Measurements from ENCODE around the gene SLC25A40. TPM values are rescaled to one million over a fixed set of nuclear protein-coding genes. Genes with fewer than 3 reads are reported as not detected.
A peak's percentile ranks its signal among the peaks of the same experiment; 100 is the strongest.
"Not testable (repeated sequence)": the region's sequence is repeated elsewhere in the genome, so short reads cannot be mapped to it uniquely, and the experiment has no call there.

Gene SLC25A40
- polyA plus RNA-seq, 1 donor = 36.1 TPM

- DNase-seq = no peak
- Histone ChIP-seq H3K4me3 (ENCODE audit: low read length) (no peak overlapping the region), H3K27me3 (ENCODE audit: control insufficient read depth, insufficient read depth, low read length) (no peaks in the 10 kb centered on the region), H3K9me3 (ENCODE audit: control insufficient read depth, low read depth, low read length) (peaks cover 1% of the 10 kb centered on the region), H3K36me3 (ENCODE audit: control insufficient read depth, insufficient read depth, low read length) (peaks cover 4% of the 10 kb centered on the region), H3K4me1 (ENCODE audit: control insufficient read depth, insufficient read depth, low read length) (no peaks in the 10 kb centered on the region), H3K27ac (ENCODE audit: low read length) (no peak overlapping the region)
- WGBS (ENCODE audit: insufficient coverage, low lambda C conversion rate) = no CpG with 5 or more reads among the region's 1 CpG
Observed at GRCh38 chr7:87833130-87833529, 43.0 kb downstream of the SLC25A40 start.

- H3K4me1 ChIP-seq (ENCODE audit: control insufficient read depth, insufficient read depth, low read length) = no peaks in the 10 kb centered on the region
- peaks cover 2% of the 10 kb centered on the region for H3K9me3 ChIP-seq (ENCODE audit: control insufficient read depth, low read depth, low read length)
- no peaks in the 10 kb centered on the region for H3K27me3 ChIP-seq (ENCODE audit: control insufficient read depth, insufficient read depth, low read length)
- H3K4me3 ChIP-seq (ENCODE audit: low read length) = no peak overlapping the region
- DNase-seq = no peak
- H3K27ac ChIP-seq (ENCODE audit: low read length) = no peak overlapping the region
- WGBS (ENCODE audit: insufficient coverage, low lambda C conversion rate) = no CpG with 5 or more reads among the region's 1 CpG
- H3K36me3 ChIP-seq (ENCODE audit: control insufficient read depth, insufficient read depth, low read length) = peaks cover 4% of the 10 kb centered on the region
Observed at GRCh38 chr7:87831097-87831496, 45.1 kb downstream of the SLC25A40 start.

- peaks cover 12% of the 10 kb centered on the region for H3K9me3 ChIP-seq (ENCODE audit: control insufficient read depth, low read depth, low read length)
- H3K27me3 ChIP-seq (ENCODE audit: control insufficient read depth, insufficient read depth, low read length); H3K4me1 ChIP-seq (ENCODE audit: control insufficient read depth, insufficient read depth, low read length); H3K36me3 ChIP-seq (ENCODE audit: control insufficient read depth, insufficient read depth, low read length); DNase-seq; H3K4me3 ChIP-seq (ENCODE audit: low read length); H3K27ac ChIP-seq (ENCODE audit: low read length): not testable (repeated sequence)
- 86% methylated on average over 1 of the region's 1 CpG for WGBS (ENCODE audit: insufficient coverage, low lambda C conversion rate)
Observed at GRCh38 chr7:87828383-87828782, 47.8 kb downstream of the SLC25A40 start.

GRCh38 chr7:87825369-87825768 is 50.8 kb downstream of the SLC25A40 start:
- H3K4me1 ChIP-seq (ENCODE audit: control insufficient read depth, insufficient read depth, low read length); DNase-seq; H3K27me3 ChIP-seq (ENCODE audit: control insufficient read depth, insufficient read depth, low read length); H3K4me3 ChIP-seq (ENCODE audit: low read length); H3K36me3 ChIP-seq (ENCODE audit: control insufficient read depth, insufficient read depth, low read length); H3K27ac ChIP-seq (ENCODE audit: low read length): not testable (repeated sequence)
- no CpG with 5 or more reads among the region's 2 CpGs for WGBS (ENCODE audit: insufficient coverage, low lambda C conversion rate)
- peaks cover 12% of the 10 kb centered on the region for H3K9me3 ChIP-seq (ENCODE audit: control insufficient read depth, low read depth, low read length)

GRCh38 chr7:87822056-87822455 is 54.1 kb downstream of the SLC25A40 start:
- not testable (repeated sequence) for H3K4me1 ChIP-seq (ENCODE audit: control insufficient read depth, insufficient read depth, low read length); H3K27ac ChIP-seq (ENCODE audit: low read length); H3K36me3 ChIP-seq (ENCODE audit: control insufficient read depth, insufficient read depth, low read length); H3K27me3 ChIP-seq (ENCODE audit: control insufficient read depth, insufficient read depth, low read length); H3K9me3 ChIP-seq (ENCODE audit: control insufficient read depth, low read depth, low read length); H3K4me3 ChIP-seq (ENCODE audit: low read length); DNase-seq
- WGBS (ENCODE audit: insufficient coverage, low lambda C conversion rate) = no CpG with 5 or more reads among the region's 4 CpGs

- no peak overlapping the region for H3K4me3 ChIP-seq (ENCODE audit: low read length)
- H3K27me3 ChIP-seq (ENCODE audit: control insufficient read depth, insufficient read depth, low read length) = no peaks in the 10 kb centered on the region
- H3K27ac ChIP-seq (ENCODE audit: low read length) = no peak overlapping the region
- no peaks in the 10 kb centered on the region for H3K9me3 ChIP-seq (ENCODE audit: control insufficient read depth, low read depth, low read length)
- DNase-seq = no peak
- H3K4me1 ChIP-seq (ENCODE audit: control insufficient read depth, insufficient read depth, low read length) = no peaks in the 10 kb centered on the region
- H3K36me3 ChIP-seq (ENCODE audit: control insufficient read depth, insufficient read depth, low read length) = no peaks in the 10 kb centered on the region
Observed at GRCh38 chr7:87818336-87818735, 57.8 kb downstream of the SLC25A40 start.

- Histone ChIP-seq H3K27me3 (ENCODE audit: control insufficient read depth, insufficient read depth, low read length) (no peaks in the 10 kb centered on the region), H3K4me3 (ENCODE audit: low read length) (no peak overlapping the region), H3K9me3 (ENCODE audit: control insufficient read depth, low read depth, low read length) (no peaks in the 10 kb centered on the region), H3K27ac (ENCODE audit: low read length) (no peak overlapping the region), H3K36me3 (ENCODE audit: control insufficient read depth, insufficient read depth, low read length) (no peaks in the 10 kb centered on the region), H3K4me1 (ENCODE audit: control insufficient read depth, insufficient read depth, low read length) (no peaks in the 10 kb centered on the region)
- WGBS (ENCODE audit: insufficient coverage, low lambda C conversion rate) = 100% methylated on average over 1 of the region's 1 CpG
- DNase-seq = no peak
Observed at GRCh38 chr7:87816389-87816788, 59.8 kb downstream of the SLC25A40 start.

GRCh38 chr7:87810726-87811125 is 65.4 kb downstream of the SLC25A40 start:
- WGBS (ENCODE audit: insufficient coverage, low lambda C conversion rate) = 100% methylated on average over 2 of the region's 2 CpGs
- no peak for DNase-seq
- Histone ChIP-seq H3K4me1 (ENCODE audit: control insufficient read depth, insufficient read depth, low read length) (no peaks in the 10 kb centered on the region), H3K36me3 (ENCODE audit: control insufficient read depth, insufficient read depth, low read length) (no peaks in the 10 kb centered on the region), H3K4me3 (ENCODE audit: low read length) (no peak overlapping the region), H3K9me3 (ENCODE audit: control insufficient read depth, low read depth, low read length) (no peaks in the 10 kb centered on the region), H3K27me3 (ENCODE audit: control insufficient read depth, insufficient read depth, low read length) (no peaks in the 10 kb centered on the region), H3K27ac (ENCODE audit: low read length) (no peak overlapping the region)

GRCh38 chr7:87810130-87810529 is 66.0 kb downstream of the SLC25A40 start:
- Histone ChIP-seq H3K27me3 (ENCODE audit: control insufficient read depth, insufficient read depth, low read length) (no peaks in the 10 kb centered on the region), H3K4me3 (ENCODE audit: low read length) (no peak overlapping the region), H3K36me3 (ENCODE audit: control insufficient read depth, insufficient read depth, low read length) (no peaks in the 10 kb centered on the region), H3K9me3 (ENCODE audit: control insufficient read depth, low read depth, low read length) (no peaks in the 10 kb centered on the region), H3K27ac (ENCODE audit: low read length) (no peak overlapping the region), H3K4me1 (ENCODE audit: control insufficient read depth, insufficient read depth, low read length) (no peaks in the 10 kb centered on the region)
- DNase-seq = no peak
- WGBS (ENCODE audit: insufficient coverage, low lambda C conversion rate) = no CpG with 5 or more reads among the region's 1 CpG

GRCh38 chr7:87806150-87806549 is 70.0 kb downstream of the SLC25A40 start:
- Histone ChIP-seq H3K36me3 (ENCODE audit: control insufficient read depth, insufficient read depth, low read length) (no peaks in the 10 kb centered on the region), H3K4me1 (ENCODE audit: control insufficient read depth, insufficient read depth, low read length) (no peaks in the 10 kb centered on the region), H3K27ac (ENCODE audit: low read length) (no peak overlapping the region), H3K27me3 (ENCODE audit: control insufficient read depth, insufficient read depth, low read length) (no peaks in the 10 kb centered on the region), H3K4me3 (ENCODE audit: low read length) (no peak overlapping the region), H3K9me3 (ENCODE audit: control insufficient read depth, low read depth, low read length) (no peaks in the 10 kb centered on the region)
- DNase-seq = no peak

GRCh38 chr7:87797798-87798403 is 78.3 kb downstream of the SLC25A40 start:
- Histone ChIP-seq H3K4me1 (ENCODE audit: control insufficient read depth, insufficient read depth, low read length) (no peaks in the 10 kb centered on the region), H3K36me3 (ENCODE audit: control insufficient read depth, insufficient read depth, low read length) (no peaks in the 10 kb centered on the region), H3K9me3 (ENCODE audit: control insufficient read depth, low read depth, low read length) (no peaks in the 10 kb centered on the region), H3K27me3 (ENCODE audit: control insufficient read depth, insufficient read depth, low read length) (no peaks in the 10 kb centered on the region), H3K4me3 (ENCODE audit: low read length) (no peak overlapping the region), H3K27ac (ENCODE audit: low read length) (no peak overlapping the region)
- 14% methylated on average over 3 of the region's 4 CpGs for WGBS (ENCODE audit: insufficient coverage, low lambda C conversion rate)
- DNase-seq = peak; percentile 1 to 37
